HepG2 (cell line): Measurements from ENCODE around the gene VARS2. TPM values are rescaled to one million over a fixed set of nuclear protein-coding genes. Genes with fewer than 3 reads are reported as not detected.

Experiments used
- ATAC-seq: fragments of 200-7000 bp; cut with Tn5 transposase; 3 replicates; pipeline ENCODE4 v1.9.1; 2020; ENCODE audit warnings: mild to moderate bottlenecking, moderate library complexity
- BruUV-seq: library from RNA; stranded (reverse); fragments of 400-500 nt; replicated peaks from 2 replicates; lab custom pipeline; 2021; lab: Mats Ljungman, UMichigan
- CTCF ChIA-PET: fragments of 300-600 bp; formaldehyde crosslinking; extraction: SDS; loops from one replicate; lab custom pipeline; 2021; ENCODE audit warnings: low total read pairs, inconsistent platforms, low intra/inter-chr PET ratio; lab: Yijun Ruan, JAX
- POLR2A ChIA-PET: fragments of 350-600 bp; sonication (Branson Sonifier 250); formaldehyde crosslinking; loops from one replicate; lab custom pipeline; 2020; ENCODE audit warnings: antibody characterized with exemption, inconsistent platforms; lab: Yijun Ruan, JAX
- DNase-seq: peaks from one replicate; pipeline ENCODE4 v3.0.0-alpha.2; 2015; ENCODE audit warnings: low spot score
- FAIRE-seq: peaks from 3 replicates; lab custom pipeline; 2011; peaks lifted over from hg19 to GRCh38; lab: Jason Lieb, UNC
- H2AFZ ChIP-seq: one replicate; pipeline ENCODE4 v1.6.1; 2011; ENCODE audit warnings: low read length, inconsistent platforms
- H3K27ac ChIP-seq: fragments of 300-600 bp; 3 replicates; pipeline ENCODE4 v1.8.0; 2011; ENCODE audit warnings: mixed run types, mild to moderate bottlenecking, mixed read lengths, low read length, inconsistent platforms; ENCODE audit not compliant: insufficient read depth; ENCODE audit errors: extremely low read length
- H3K27me3 ChIP-seq, 2 experiments: fragments of 200-600 bp in 1 of 2; 2 replicates in 1 of 2; 3 replicates in 1 of 2; pipeline versions ENCODE4 v1.6.0 to v1.8.0; 2011; ENCODE audit warnings: low read length in 2 of 2, mild to moderate bottlenecking in 2 of 2, moderate library complexity in 2 of 2, inconsistent platforms in 1 of 2; ENCODE audit not compliant: insufficient read depth in 2 of 2, control insufficient read depth in 1 of 2
- H3K36me3 ChIP-seq, 2 experiments: fragments of 200-600 bp in 1 of 2; replicated peaks in 1 of 2; 2 replicates in 1 of 2; 3 replicates in 1 of 2; pipeline versions ENCODE4 v1.5.1 to v1.8.0; 2011; ENCODE audit warnings: low read length in 2 of 2, inconsistent platforms in 1 of 2; ENCODE audit not compliant: insufficient read depth in 2 of 2, control insufficient read depth in 1 of 2
- H3K4me1 ChIP-seq: 2 replicates; pipeline ENCODE4 v1.5.1; 2012; ENCODE audit warnings: low read length, inconsistent platforms; ENCODE audit not compliant: insufficient read depth
- H3K4me2 ChIP-seq: 2 replicates; pipeline ENCODE4 v1.6.0; 2011; ENCODE audit warnings: low read depth, low read length, inconsistent platforms
- H3K4me3 ChIP-seq, 3 experiments: fragments of 200-600 bp in 1 of 3; sonication (generic), shearing (Covaris generic) in 1 of 3; replicated peaks in 1 of 3; 2 replicates each; pipeline ENCODE4 v1.5.1; 2011 to 2016; ENCODE audit warnings: low read length in 3 of 3, inconsistent platforms in 2 of 3, low read depth in 2 of 3, mild to moderate bottlenecking in 2 of 3, control low read depth in 1 of 3, mixed read lengths in 1 of 3; ENCODE audit not compliant: insufficient read depth in 1 of 3
- H3K79me2 ChIP-seq: one replicate; pipeline ENCODE4 v1.6.1; 2011; ENCODE audit warnings: low read length, inconsistent platforms; ENCODE audit not compliant: insufficient read depth
- H3K9ac ChIP-seq: 2 replicates; pipeline ENCODE4 v1.6.0; 2011; ENCODE audit warnings: mild to moderate bottlenecking, low read depth, low read length, inconsistent platforms; ENCODE audit not compliant: insufficient read depth
- H3K9me3 ChIP-seq: 2 replicates; pipeline ENCODE4 v1.5.1; 2012; ENCODE audit warnings: mild to moderate bottlenecking, low read length
- H4K20me1 ChIP-seq: 2 replicates; pipeline ENCODE4 v1.6.0; 2011; ENCODE audit warnings: inconsistent platforms, mild to moderate bottlenecking, low read length, moderate library complexity; ENCODE audit not compliant: insufficient read depth
- BHLHE40 ChIP-seq: IDR thresholded peaks from 2 replicates; pipeline ENCODE4 v1.6.1; 2011; ENCODE audit warnings: low read length, improper control_type of control experiment
- CCDC6 ChIP-seq: sonication (generic); formaldehyde crosslinking; IDR thresholded peaks from 2 replicates; pipeline ENCODE4 v1.8.1; 2022; ENCODE audit warnings: mild to moderate bottlenecking, missing genetic modification reagents, moderate library complexity
- ELF3 ChIP-seq: IDR thresholded peaks from 2 replicates; pipeline ENCODE4 v1.6.1; 2016; ENCODE audit warnings: missing genetic modification reagents, missing compliant biosample characterization
- FOXK1 ChIP-seq: sonication (generic); formaldehyde crosslinking; IDR thresholded peaks from 2 replicates; pipeline ENCODE4 v1.4.0; 2020; ENCODE audit warnings: low read depth, missing genetic modification reagents, borderline replicate concordance
- GATA4 ChIP-seq: sonication (generic); IDR thresholded peaks from 2 replicates; pipeline ENCODE4 v1.6.1; 2016; ENCODE audit warnings: antibody characterized with exemption, low read depth, borderline replicate concordance
- HNF4G ChIP-seq, 2 experiments: sonication (generic) in 1 of 2; formaldehyde crosslinking in 1 of 2; IDR thresholded peaks; 2 replicates each; pipeline versions ENCODE4 v1.4.0 to v1.6.1; 2011 to 2020; ENCODE audit warnings: borderline replicate concordance in 2 of 2, low read depth in 2 of 2, mild to moderate bottlenecking in 2 of 2, low read length in 1 of 2, missing genetic modification reagents in 1 of 2, moderate library complexity in 1 of 2
- KLF12 ChIP-seq: sonication (generic); formaldehyde crosslinking; IDR thresholded peaks from 2 replicates; pipeline ENCODE4 v1.4.0; 2020; ENCODE audit warnings: missing genetic modification reagents, borderline replicate concordance
- MAX ChIP-seq: IDR thresholded peaks from 2 replicates; pipeline ENCODE4 v1.6.1; 2012; ENCODE audit warnings: inconsistent platforms
- NCOA1 ChIP-seq: sonication (generic); formaldehyde crosslinking; IDR thresholded peaks from 2 replicates; pipeline ENCODE4 v1.9.0; 2021; ENCODE audit warnings: missing genetic modification reagents
- NFIB ChIP-seq: sonication (generic); formaldehyde crosslinking; IDR thresholded peaks from 2 replicates; pipeline ENCODE4 v1.9.0; 2021; ENCODE audit warnings: missing genetic modification reagents, mild to moderate bottlenecking, borderline replicate concordance
- PITX1 ChIP-seq: sonication (generic); formaldehyde crosslinking; IDR thresholded peaks from 2 replicates; pipeline ENCODE4 v1.5.1; 2020; ENCODE audit warnings: mild to moderate bottlenecking, missing genetic modification reagents
- ZC3H4 ChIP-seq: sonication (generic); formaldehyde crosslinking; IDR thresholded peaks from 2 replicates; pipeline ENCODE4 v1.4.0; 2020; ENCODE audit warnings: missing genetic modification reagents, borderline replicate concordance
- ZNF101 ChIP-seq: sonication (generic); formaldehyde crosslinking; IDR thresholded peaks from 2 replicates; pipeline ENCODE4 v1.4.0; 2020; ENCODE audit warnings: mild to moderate bottlenecking, low read depth, missing genetic modification reagents, borderline replicate concordance
- ZNF225 ChIP-seq: sonication (generic); formaldehyde crosslinking; IDR thresholded peaks from 2 replicates; pipeline ENCODE4 v1.4.0; 2020; ENCODE audit warnings: mild to moderate bottlenecking, missing genetic modification reagents
- ZNF430 ChIP-seq: sonication (generic); formaldehyde crosslinking; IDR thresholded peaks from 2 replicates; pipeline ENCODE4 v1.9.0; 2021; ENCODE audit warnings: mild to moderate bottlenecking, missing genetic modification reagents
- ZNF501 ChIP-seq: sonication (generic); formaldehyde crosslinking; IDR thresholded peaks from 2 replicates; pipeline ENCODE4 v1.5.1; 2020; ENCODE audit warnings: mild to moderate bottlenecking, moderate library complexity, missing genetic modification reagents
- ZNF503 ChIP-seq: sonication (generic); formaldehyde crosslinking; IDR thresholded peaks from 2 replicates; pipeline ENCODE4 v1.4.0; 2020; ENCODE audit warnings: missing genetic modification reagents
- ZNF576 ChIP-seq: sonication (generic); formaldehyde crosslinking; IDR thresholded peaks from 2 replicates; pipeline ENCODE4 v1.4.0; 2020; ENCODE audit warnings: mild to moderate bottlenecking, missing genetic modification reagents
- ZNF678 ChIP-seq: sonication (generic); formaldehyde crosslinking; IDR thresholded peaks from 2 replicates; pipeline ENCODE4 v1.4.0; 2020; ENCODE audit warnings: mild to moderate bottlenecking, missing genetic modification reagents
- ZNF761 ChIP-seq: sonication (generic); formaldehyde crosslinking; conservative IDR thresholded peaks from 2 replicates; pipeline ENCODE4 v1.4.0; 2020; ENCODE audit warnings: mild to moderate bottlenecking, missing genetic modification reagents
- WGBS: methylation state at CpG from one replicate; pipeline ENCODE4 v1.1.6; 2017; ENCODE audit warnings: low lambda C conversion rate; 5-methylcytosine and 5-hydroxymethylcytosine counted together
- in situ Hi-C: cut with HindIII; loops from 2 replicates; pipeline ENCODE4 v1.10.0; 2017; ENCODE audit warnings: low pct_unique_long_range_greater_than_20kb; ENCODE audit not compliant: extremely low pct_ligation_motif_present
- intact Hi-C: fragments of 100-400 bp; cut with micrococcal nuclease; formaldehyde crosslinking; loops from one replicate; pipeline ENCODE4 v1.10.0; 2022; ENCODE audit not compliant: unreplicated experiment
- polyA plus RNA-seq, 8 experiments: library from polyadenylated mRNA; depleted of rRNA in 3 of 8; stranded (reverse) in 7 of 8; unstranded in 1 of 8; fragments of >200 nt; fragmentation: Illumina TruSeq in 4 of 8; extraction: Trizol in 4 of 8; gene quantifications; 2 replicates each; pipeline versions ENCODE4 v1.2.1 to v1.2.3, GENCODE V29; 2011 to 2016; ENCODE audit warnings: low read depth in 4 of 8, missing spikeins in 1 of 8, mixed read lengths in 1 of 8; ENCODE audit not compliant: insufficient read depth in 1 of 8
- total RNA-seq, 5 experiments: library from RNA; depleted of rRNA; stranded (reverse); fragments of >200 nt; fragmentation: Illumina TruSeq; extraction: Trizol; gene quantifications; 2 replicates each; pipeline ENCODE4 v1.2.3, GENCODE V29; 2016; ENCODE audit warnings: low read depth in 1 of 5

The VARS2 gene
- total and polyA plus RNA-seq, 2 of the 13 experiments (the other 11 are each of a cell fraction or from before 2014, with no cell fraction given), result 61.8 to 71.8 TPM

- TF ChIP-seq GATA4 (peak; percentile 38; the same call in 1 of the 2 replicates), ZNF503 (no peak), ZNF430 (no peak), NCOA1 (CRISPR knock-in tag) (peak; percentile 28; the same call in 1 of the 2 replicates), ZNF576 (CRISPR knock-in tag) (no peak), KLF12 (no peak), ELF3 (CRISPR knock-in tag) (peak; percentile 68), BHLHE40 (0 out of 2 replicates have a peak, but pooled peaks have one; percentile 5), ZNF101 (CRISPR knock-in tag) (no peak)
Observed at GRCh38 chr6:30907758-30908591, 6.1 kb upstream of the VARS2 start, which contains the start of gene GTF2H4 (continued).

GRCh38 chr6:30908700-30909099 lies 5.3 kb upstream of the VARS2 start:
- Histone ChIP-seq H3K4me3 (peak overlapping the region; percentile 76 to 98 (median 82)), H2AFZ (no peak overlapping the region), H4K20me1 (no peaks in the 10 kb centered on the region), H3K4me1 (peaks cover 42% of the 10 kb centered on the region), H3K36me3 (peaks cover 4 to 26% of the 10 kb centered on the region in 2 experiments; a peak in 4 of 5 replicates), H3K79me2 (peaks cover 17% of the 10 kb centered on the region), H3K9me3 (no peaks in the 10 kb centered on the region), H3K27me3 (no peaks in the 10 kb centered on the region; a peak in 1 of 5 replicates), H3K9ac (peak overlapping the region; percentile 74), H3K27ac (peak overlapping the region; percentile 22), H3K4me2 (peak overlapping the region; percentile 93)
- POLR2A ChIA-PET, result interaction anchor here (1.1 to 5.4 kb wide), 2 partner anchors 25 to 338 kb away, joined by 3 to 45 read pairs; partner anchors contain the start of genes ABCF1 and DDR1
- intact Hi-C loops, result loop anchor here (2.0 kb wide), 1 partner anchor 32 kb away; no protein-coding TSS in a partner anchor
- 31% methylated on average over 2 of the region's 2 CpGs for WGBS
- BruUV-seq, result no TSS peak
- ATAC-seq (no peak), DNase-seq (no peak), FAIRE-seq (no peak)
- in situ Hi-C loops, result no loop called here
- CTCF ChIA-PET, result no interaction called here
- no peak for TF ChIP-seq FOXK1 (CRISPR knock-in tag)
- TF ChIP-seq MAX, result no peak
- TF ChIP-seq ZNF501 (CRISPR knock-in tag), result no peak
- TF ChIP-seq ZNF761 (CRISPR knock-in tag), result no peak
- TF ChIP-seq HNF4G (IDR thresholded peaks at IDR 0.05; ENCODE audit: borderline replicate concordance, low read depth, low read length), result no peak
- TF ChIP-seq HNF4G (CRISPR knock-in tag; IDR thresholded peaks at IDR 0.05; ENCODE audit: borderline replicate concordance, low read depth), result no peak
- TF ChIP-seq PITX1, result no peak
- TF ChIP-seq ZNF678 (CRISPR knock-in tag), result no peak
- no peak for TF ChIP-seq ZNF225 (CRISPR knock-in tag)
- TF ChIP-seq CCDC6 (CRISPR knock-in tag), result no peak
- no peak for TF ChIP-seq ZC3H4 (CRISPR knock-in tag)
- TF ChIP-seq NFIB (CRISPR knock-in tag), result no peak
